GM10847 (cell line): Measurements from ENCODE around the gene LGALS3.

ENCODE experiments used
- POLR2A ChIP-seq: IDR thresholded peaks from 2 replicates; pipeline ENCODE4 v1.6.1; 2011; ENCODE audit not compliant: insufficient read length; ENCODE audit errors: extremely low read depth

The LGALS3 gene

GRCh38 chr14:55123852-55124639 lies 5.0 kb upstream of the LGALS3 start:
- no peak for TF ChIP-seq POLR2A

GRCh38 chr14:55124774-55125386 lies 4.2 kb upstream of the LGALS3 start:
- TF ChIP-seq POLR2A = no peak

- TF ChIP-seq POLR2A = no peak
Measured at GRCh38 chr14:55125403-55125802, 3.6 kb upstream of the LGALS3 start.

- TF ChIP-seq POLR2A = no peak
Measured at GRCh38 chr14:55126034-55126433, 3.0 kb upstream of the LGALS3 start.

- TF ChIP-seq POLR2A = no peak
Measured at GRCh38 chr14:55126932-55127459, 2.1 kb upstream of the LGALS3 start.

- TF ChIP-seq POLR2A = no peak
Measured at GRCh38 chr14:55127460-55127951, 1.5 kb upstream of the LGALS3 start.

GRCh38 chr14:55128386-55129085 lies 516 bp upstream of the LGALS3 start:
- TF ChIP-seq POLR2A = no peak

- no peak for TF ChIP-seq POLR2A
Measured at GRCh38 chr14:55129428-55130195, 560 bp downstream of the LGALS3 start.

- TF ChIP-seq POLR2A = no peak
Measured at GRCh38 chr14:55130196-55130550, 1.1 kb downstream of the LGALS3 start.

- TF ChIP-seq POLR2A = no peak
Measured at GRCh38 chr14:55131370-55132137, 2.5 kb downstream of the LGALS3 start.

- TF ChIP-seq POLR2A = no peak
Measured at GRCh38 chr14:55133416-55133815, 4.4 kb downstream of the LGALS3 start.

GRCh38 chr14:55136241-55136640 lies 7.2 kb downstream of the LGALS3 start:
- TF ChIP-seq POLR2A = no peak

- no peak for TF ChIP-seq POLR2A
Measured at GRCh38 chr14:55136885-55137786, 8.1 kb downstream of the LGALS3 start.
